ENCODE results near the gene FAM98B.

DNA sequence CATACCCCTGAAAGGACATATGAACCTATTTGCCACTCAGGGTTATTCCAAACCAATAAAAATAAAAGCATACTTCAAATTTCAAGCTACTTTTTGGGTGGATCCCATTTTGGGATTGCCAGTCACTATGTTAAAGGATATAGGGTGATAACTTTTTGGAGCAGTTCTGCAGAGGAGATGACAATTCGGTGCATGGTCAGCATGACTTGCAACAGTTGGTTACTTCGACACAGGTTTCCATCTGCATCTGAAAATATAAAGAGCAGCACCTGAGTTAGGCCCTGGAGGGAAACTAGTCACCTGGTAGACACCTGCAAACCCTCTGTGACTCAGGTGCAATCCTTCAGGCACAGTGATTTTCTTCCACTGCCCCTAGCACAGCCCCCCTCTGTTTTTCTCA, 72.2 kb downstream of the FAM98B start:
- TF ChIP-seq CTCF (optimal IDR thresholded peaks at IDR 0.05 in 1 of 3, IDR thresholded peaks at IDR 0.05 in 1 of 3, conservative IDR thresholded peaks at IDR 0.05 in 1 of 3; ENCODE audit: extremely low read depth in 1 of 3, insufficient read depth in 2 of 3, low read length in 3 of 3) (no peak), EZH2 (IDR thresholded peaks at IDR 0.05; ENCODE audit: low read length) (no peak)
